Thymus (tissue), 11 donors: ENCODE measurements around the gene DBNDD1. TPM values are rescaled to one million over a fixed set of nuclear protein-coding genes. Genes with fewer than 3 reads are reported as not detected.

ENCODE experiments used
- DNase-seq, 9 donors: peaks; one replicate each; pipeline ENCODE4 v3.0.0-alpha.2; 2013; ENCODE audit warnings: low spot score in 9 of 9, low read depth in 6 of 9, missing footprints in 1 of 9
- H3K27ac ChIP-seq, 2 donors: one replicate each; pipeline ENCODE4 v1.5.1; 2013; ENCODE audit warnings: control low read depth in 1 of 2, low read depth in 1 of 2, low read length in 1 of 2, mild to moderate bottlenecking in 1 of 2, moderate library complexity in 1 of 2
- H3K27me3 ChIP-seq, 2 donors: one replicate each; pipeline ENCODE4 v1.5.1; 2013; ENCODE audit warnings: low read length in 1 of 2; ENCODE audit not compliant: control insufficient read depth in 2 of 2, insufficient read depth in 1 of 2
- H3K36me3 ChIP-seq, 2 donors: one replicate each; pipeline ENCODE4 v1.5.1; 2013; ENCODE audit warnings: low read length in 1 of 2, mild to moderate bottlenecking in 1 of 2, moderate library complexity in 1 of 2; ENCODE audit not compliant: control insufficient read depth in 2 of 2, insufficient read depth in 2 of 2
- H3K4me1 ChIP-seq, 2 donors: one replicate each; pipeline ENCODE4 v1.5.1; 2013; ENCODE audit warnings: low read length in 2 of 2; ENCODE audit not compliant: control insufficient read depth in 2 of 2, insufficient read depth in 2 of 2
- H3K4me3 ChIP-seq, 2 donors: one replicate each; pipeline ENCODE4 v1.5.1; 2013; ENCODE audit warnings: low read length in 2 of 2, control low read depth in 1 of 2, mild to moderate bottlenecking in 1 of 2
- H3K9me3 ChIP-seq, 2 donors: one replicate each; pipeline ENCODE4 v1.5.1; 2013; ENCODE audit warnings: low read length in 1 of 2, mild to moderate bottlenecking in 1 of 2; ENCODE audit not compliant: control insufficient read depth in 2 of 2, insufficient read depth in 1 of 2
- WGBS: extraction: QIAGEN DNeasy Blood & Tissue Kit; methylation state at CpG from one replicate; pipeline ENCODE4 v1.1.7; 2013; 5-methylcytosine and 5-hydroxymethylcytosine counted together
- polyA plus RNA-seq: library from polyadenylated mRNA; stranded (reverse); fragments of 200-250 nt; gene quantifications from one replicate; pipeline ENCODE4 v1.2.3, GENCODE V29; 2013
- total RNA-seq: library from RNA; stranded (reverse); fragments of 120-200 nt; gene quantifications from one replicate; pipeline ENCODE4 v1.2.4, GENCODE V29; 2013
- donor health status: healthy.

Gene DBNDD1
- total and polyA plus RNA-seq, 2 donors, result 0.52 to 1.9 TPM

GRCh38 chr16:89965447-89966225, 53.6 kb downstream of the DBNDD1 start:
- Histone ChIP-seq H3K4me1 (no peaks in the 10 kb centered on the region), H3K4me3 (no peak overlapping the region), H3K27ac (no peak overlapping the region), H3K36me3 (no peaks in the 10 kb centered on the region), H3K9me3 (peaks cover 0 to 7% of the 10 kb centered on the region in 2 donors), H3K27me3 (no peaks in the 10 kb centered on the region)
- DNase-seq, result no peak
- 97% methylated on average over 30 of the region's 30 CpGs for WGBS

- Histone ChIP-seq H3K4me1 (peaks cover 0 to 2% of the 10 kb centered on the region in 2 donors), H3K27ac (no peak overlapping the region), H3K9me3 (no peaks in the 10 kb centered on the region), H3K4me3 (no peak overlapping the region), H3K27me3 (no peaks in the 10 kb centered on the region), H3K36me3 (no peaks in the 10 kb centered on the region)
- DNase-seq, result no peak
- WGBS, result 98% methylated on average over 25 of the region's 25 CpGs
Observed at GRCh38 chr16:89964201-89964600, 55.1 kb downstream of the DBNDD1 start.

- WGBS, result 91% methylated on average over 26 of the region's 26 CpGs
- DNase-seq, result no peak
- Histone ChIP-seq H3K9me3 (no peaks in the 10 kb centered on the region), H3K27me3 (no peaks in the 10 kb centered on the region), H3K4me3 (no peak overlapping the region), H3K4me1 (peaks cover 0 to 2% of the 10 kb centered on the region in 2 donors), H3K27ac (no peak overlapping the region), H3K36me3 (no peaks in the 10 kb centered on the region)
Observed at GRCh38 chr16:89962754-89963498, 56.3 kb downstream of the DBNDD1 start.

GRCh38 chr16:89961920-89962319, 57.3 kb downstream of the DBNDD1 start:
- Histone ChIP-seq H3K4me1 (peaks cover 0 to 2% of the 10 kb centered on the region in 2 donors), H3K27me3 (no peaks in the 10 kb centered on the region), H3K4me3 (no peak overlapping the region), H3K27ac (no peak overlapping the region), H3K36me3 (no peaks in the 10 kb centered on the region), H3K9me3 (no peaks in the 10 kb centered on the region)
- 98% methylated on average over 23 of the region's 23 CpGs for WGBS
- DNase-seq, result no peak

- Histone ChIP-seq H3K4me3 (no peak overlapping the region), H3K36me3 (no peaks in the 10 kb centered on the region)
- 98% methylated on average over 13 of the region's 13 CpGs for WGBS
Observed at GRCh38 chr16:89960966-89961365, 58.3 kb downstream of the DBNDD1 start.

GRCh38 chr16:89958596-89958995, 60.7 kb downstream of the DBNDD1 start:
- Histone ChIP-seq H3K4me3 (no peak overlapping the region), H3K36me3 (no peaks in the 10 kb centered on the region), H3K27me3 (no peaks in the 10 kb centered on the region), H3K9me3 (no peaks in the 10 kb centered on the region), H3K27ac (no peak overlapping the region), H3K4me1 (peaks cover 0 to 2% of the 10 kb centered on the region in 2 donors)
- DNase-seq, result no peak
- WGBS, result 98% methylated on average over 10 of the region's 10 CpGs

More at GRCh38 chr16:89960966-89961365, 58.3 kb downstream of the DBNDD1 start:
- Histone ChIP-seq H3K4me1 (peaks cover 0 to 2% of the 10 kb centered on the region in 2 donors), H3K9me3 (no peaks in the 10 kb centered on the region), H3K27me3 (no peaks in the 10 kb centered on the region), H3K27ac (no peak overlapping the region)
- no peak for DNase-seq

- DNase-seq, result no peak
- 98% methylated on average over 7 of the region's 7 CpGs for WGBS
- no peak overlapping the region for H3K27ac ChIP-seq
- H3K27me3 ChIP-seq, result no peaks in the 10 kb centered on the region
- peaks cover 0 to 2% of the 10 kb centered on the region in 2 donors for H3K4me1 ChIP-seq
- H3K36me3 ChIP-seq, result no peaks in the 10 kb centered on the region
- H3K4me3 ChIP-seq, result no peak overlapping the region
- no peaks in the 10 kb centered on the region for H3K9me3 ChIP-seq
Observed at GRCh38 chr16:89958068-89958467, 61.2 kb downstream of the DBNDD1 start.

GRCh38 chr16:89957216-89957785, 62.0 kb downstream of the DBNDD1 start:
- peaks cover 0 to 2% of the 10 kb centered on the region in 2 donors for H3K4me1 ChIP-seq
- H3K27ac ChIP-seq, result no peak overlapping the region
- H3K4me3 ChIP-seq, result no peak overlapping the region
- peaks cover 0 to 4% of the 10 kb centered on the region in 2 donors for H3K27me3 ChIP-seq
- no peak for DNase-seq
- no peaks in the 10 kb centered on the region for H3K36me3 ChIP-seq
- WGBS, result 95% methylated on average over 23 of the region's 23 CpGs
- H3K9me3 ChIP-seq, result no peaks in the 10 kb centered on the region
